Ishikawa (cell line): ENCODE results near the gene RPS14.

Source experiments
- CEBPB ChIP-seq: IDR thresholded peaks from 2 replicates; pipeline ENCODE4 v1.6.1; 2012
- CREB1 ChIP-seq: IDR thresholded peaks from 2 replicates; pipeline ENCODE4 v1.6.1; 2012; ENCODE audit warnings: low read depth
- EGR1 ChIP-seq: IDR thresholded peaks from 2 replicates; pipeline ENCODE4 v1.6.1; 2012
- EP300 ChIP-seq: IDR thresholded peaks from 2 replicates; pipeline ENCODE4 v1.6.1; 2012; ENCODE audit warnings: borderline replicate concordance
- FOXM1 ChIP-seq: IDR thresholded peaks from 2 replicates; pipeline ENCODE4 v1.6.1; 2012; ENCODE audit warnings: low read depth, borderline replicate concordance
- MAX ChIP-seq: IDR thresholded peaks from 2 replicates; pipeline ENCODE4 v1.6.1; 2012
- NFIC ChIP-seq: IDR thresholded peaks from 2 replicates; pipeline ENCODE4 v1.6.1; 2012
- TAF1 ChIP-seq: IDR thresholded peaks from 2 replicates; pipeline ENCODE4 v1.6.1; 2012; ENCODE audit warnings: low read depth, mild to moderate bottlenecking
- TCF12 ChIP-seq: IDR thresholded peaks from 2 replicates; pipeline ENCODE4 v1.6.1; 2012; ENCODE audit warnings: low read depth
- YY1 ChIP-seq: IDR thresholded peaks from 2 replicates; pipeline ENCODE4 v1.6.1; 2012; ENCODE audit warnings: low read depth
- ZBTB7A ChIP-seq: IDR thresholded peaks from 2 replicates; pipeline ENCODE4 v1.6.1; 2012; ENCODE audit warnings: low read depth

- TF ChIP-seq ZBTB7A (no peak), EGR1 (no peak), MAX (no peak), TAF1 (no peak), EP300 (no peak), CREB1 (no peak), YY1 (no peak), TCF12 (no peak), CEBPB (no peak), FOXM1 (no peak), NFIC (no peak)
Measured at GRCh38 chr5:150440948-150441812, 8.4 kb downstream of the RPS14 start.
